Posterior cingulate gyrus (tissue), 11 donors: Measurements from ENCODE around the gene ARHGAP25.
"Not testable (repeated sequence)": the region's sequence is repeated elsewhere in the genome, so short reads cannot be mapped to it uniquely, and the experiment has no call there.

Experiments used
- DNase-seq, 10 donors: peaks; one replicate each; pipeline versions ENCODE4 v3.0.0 to v3.0.0-alpha.2; 2020 to 2021; ENCODE audit warnings: mixed read lengths in 3 of 10
- intact Hi-C: fragments of 100-400 bp; cut with DNase I; formaldehyde crosslinking; loops from one replicate; pipeline ENCODE4 v1.15.1; 2023

The ARHGAP25 gene

GRCh38 chr2:68789603-68790002, 55.0 kb downstream of the ARHGAP25 start:
- intact Hi-C loops: no loop called here

GRCh38 chr2:68790600-68790999, 56.0 kb downstream of the ARHGAP25 start:
- intact Hi-C loops: no loop called here
- DNase-seq: no peak

More at GRCh38 chr2:68789603-68790002, 55.0 kb downstream of the ARHGAP25 start:
- no peak for DNase-seq

- no peak for DNase-seq
- intact Hi-C loops: no loop called here
Measured at GRCh38 chr2:68791914-68792313, 57.3 kb downstream of the ARHGAP25 start.

GRCh38 chr2:68792751-68793150, 58.1 kb downstream of the ARHGAP25 start:
- intact Hi-C loops: loop anchor here (1.0 kb wide), 1 partner anchor 24 kb away; no protein-coding TSS in a partner anchor
- DNase-seq: no peak

GRCh38 chr2:68796295-68796905, 61.8 kb downstream of the ARHGAP25 start:
- intact Hi-C loops: no loop called here
- no peak for DNase-seq

GRCh38 chr2:68798569-68798968, 64.0 kb downstream of the ARHGAP25 start:
- intact Hi-C loops: no loop called here
- DNase-seq: no peak

GRCh38 chr2:68799140-68800026, 64.8 kb downstream of the ARHGAP25 start:
- intact Hi-C loops: no loop called here
- DNase-seq: no peak

GRCh38 chr2:68800027-68800401, 65.4 kb downstream of the ARHGAP25 start:
- intact Hi-C loops: no loop called here
- no peak for DNase-seq

GRCh38 chr2:68800517-68800916, 65.9 kb downstream of the ARHGAP25 start:
- intact Hi-C loops: no loop called here
- DNase-seq: no peak

GRCh38 chr2:68802161-68802560, 67.5 kb downstream of the ARHGAP25 start:
- DNase-seq, intact Hi-C loops: not testable (repeated sequence)

GRCh38 chr2:68805025-68805424, 70.4 kb downstream of the ARHGAP25 start:
- DNase-seq: no peak
- intact Hi-C loops: no loop called here

- DNase-seq: no peak
- intact Hi-C loops: no loop called here
Measured at GRCh38 chr2:68806511-68807109, 72.0 kb downstream of the ARHGAP25 start.

- intact Hi-C loops: no loop called here
- no peak for DNase-seq
Measured at GRCh38 chr2:68807821-68808266, 73.2 kb downstream of the ARHGAP25 start.

GRCh38 chr2:68809324-68810240, 75.0 kb downstream of the ARHGAP25 start:
- intact Hi-C loops: no loop called here
- no peak for DNase-seq

GRCh38 chr2:68811364-68811763, 76.8 kb downstream of the ARHGAP25 start:
- DNase-seq: peak in 1 of 10 donors; percentile 75
- intact Hi-C loops: no loop called here

- DNase-seq: peak in 2 of 10 donors; percentile 37 to 85
- intact Hi-C loops: no loop called here
Measured at GRCh38 chr2:68812251-68812650, 77.6 kb downstream of the ARHGAP25 start.

- intact Hi-C loops: no loop called here
- no peak for DNase-seq
Measured at GRCh38 chr2:68813596-68813995, 79.0 kb downstream of the ARHGAP25 start.

GRCh38 chr2:68817306-68817705, 82.7 kb downstream of the ARHGAP25 start:
- no peak for DNase-seq
- intact Hi-C loops: no loop called here

GRCh38 chr2:68819556-68819955, 84.9 kb downstream of the ARHGAP25 start:
- no peak for DNase-seq
- intact Hi-C loops: no loop called here

- intact Hi-C loops: no loop called here
Measured at GRCh38 chr2:68822207-68822872, 87.7 kb downstream of the ARHGAP25 start.

More at GRCh38 chr2:68822207-68822872, 87.7 kb downstream of the ARHGAP25 start:
- no peak for DNase-seq
